Coronary artery (tissue), 2 donors: ENCODE data around the gene SSC4D.

Experiments used
- DNase-seq: peaks from one replicate; pipeline ENCODE4 v3.0.0-alpha.2; 2017; ENCODE audit warnings: low spot score
- H3K27ac ChIP-seq, 2 donors: fragments of 200-600 bp; sonication (generic); one replicate each; pipeline ENCODE4 v1.5.1; 2016 to 2019
- H3K4me3 ChIP-seq: fragments of 200-600 bp; sonication (generic); 2 replicates; pipeline ENCODE4 v1.5.1; 2016; ENCODE audit warnings: mild to moderate bottlenecking, moderate library complexity
- CTCF ChIP-seq: fragments of 200-600 bp; sonication (generic); IDR thresholded peaks from one replicate; pipeline ENCODE4 v1.5.1; 2019; ENCODE audit warnings: antibody characterized with exemption

Gene SSC4D

GRCh38 chr7:76358011-76358480, 51.5 kb downstream of the SSC4D start:
- peak overlapping the region; percentile 95 to 99 for H3K27ac ChIP-seq

GRCh38 chr7:76357475-76358010, 52.0 kb downstream of the SSC4D start:
- no peak for TF ChIP-seq CTCF
- peak overlapping the region; percentile 86 for H3K4me3 ChIP-seq
- H3K27ac ChIP-seq: peak overlapping the region; percentile 95 to 99
- no peak for DNase-seq

More at GRCh38 chr7:76358011-76358480, 51.5 kb downstream of the SSC4D start:
- peak overlapping the region; percentile 86 for H3K4me3 ChIP-seq
- no peak for TF ChIP-seq CTCF
- DNase-seq: no peak

- TF ChIP-seq CTCF: no peak
- peak overlapping the region; percentile 86 for H3K4me3 ChIP-seq
- DNase-seq: no peak
- peak overlapping the region in 1 of 2 donors; percentile 95 for H3K27ac ChIP-seq
Measured at GRCh38 chr7:76356823-76357222, 52.7 kb downstream of the SSC4D start.

- no peak for TF ChIP-seq CTCF
- H3K27ac ChIP-seq: no peak overlapping the region
- no peak overlapping the region for H3K4me3 ChIP-seq
- no peak for DNase-seq
Measured at GRCh38 chr7:76356115-76356514, 53.4 kb downstream of the SSC4D start.

- no peak for DNase-seq
- Histone ChIP-seq H3K4me3 (peak overlapping the region; percentile 20), H3K27ac (no peak overlapping the region)
- no peak for TF ChIP-seq CTCF
Measured at GRCh38 chr7:76354981-76355730, 54.3 kb downstream of the SSC4D start.

GRCh38 chr7:76354516-76354915, 55.0 kb downstream of the SSC4D start:
- no peak for TF ChIP-seq CTCF
- H3K4me3 ChIP-seq: peak overlapping the region; percentile 20
- H3K27ac ChIP-seq: no peak overlapping the region
- DNase-seq: no peak

GRCh38 chr7:76353744-76354143, 55.8 kb downstream of the SSC4D start:
- no peak for TF ChIP-seq CTCF
- Histone ChIP-seq H3K4me3 (no peak overlapping the region), H3K27ac (no peak overlapping the region)
- no peak for DNase-seq
